OCI-LY1 (cell line): ENCODE data around the gene AP2M1.

ENCODE experiments used
- H2AFZ ChIP-seq: fragments of 200-600 bp; sonication (generic), shearing (Covaris generic); 2 replicates; pipeline ENCODE4 v1.6.0; 2014; ENCODE audit warnings: antibody characterized with exemption, mild to moderate bottlenecking, low read length
- H3F3A ChIP-seq: fragments of 200-600 bp; sonication (generic), shearing (Covaris generic); 2 replicates; pipeline ENCODE4 v1.6.0; 2014; ENCODE audit warnings: mild to moderate bottlenecking, antibody characterized with exemption, low read length, moderate library complexity; ENCODE audit not compliant: insufficient read depth
- H3K27ac ChIP-seq: fragments of 200-600 bp; sonication (generic); 2 replicates; pipeline ENCODE4 v1.5.1; 2014; ENCODE audit warnings: low read length, mixed run types, mild to moderate bottlenecking, low read depth; ENCODE audit not compliant: poor library complexity, severe bottlenecking
- H3K27me3 ChIP-seq: fragments of 200-600 bp; sonication (generic); 2 replicates; pipeline ENCODE4 v1.6.0; 2014; ENCODE audit warnings: antibody characterized with exemption, mild to moderate bottlenecking, low read length, moderate library complexity; ENCODE audit not compliant: insufficient read depth
- H3K36me3 ChIP-seq: fragments of 200-600 bp; sonication (generic); 2 replicates; pipeline ENCODE4 v1.6.1; 2014; ENCODE audit warnings: mild to moderate bottlenecking, antibody characterized with exemption, low read length, moderate library complexity, mixed read lengths; ENCODE audit not compliant: insufficient read depth
- H3K4me1 ChIP-seq: fragments of 200-600 bp; sonication (generic); 2 replicates; pipeline ENCODE4 v1.5.1; 2014; ENCODE audit warnings: mild to moderate bottlenecking, low read length, moderate library complexity; ENCODE audit not compliant: insufficient read depth, severe bottlenecking
- H3K4me2 ChIP-seq: fragments of 200-600 bp; sonication (generic), shearing (Covaris generic); 2 replicates; pipeline ENCODE4 v1.6.1; 2014; ENCODE audit warnings: low read length
- H3K4me3 ChIP-seq: fragments of 200-600 bp; sonication (generic); 2 replicates; pipeline ENCODE4 v1.5.1; 2014; ENCODE audit warnings: low read length, low read depth, mild to moderate bottlenecking, mixed read lengths; ENCODE audit not compliant: poor library complexity, severe bottlenecking
- H3K79me2 ChIP-seq: fragments of 200-600 bp; shearing (Covaris generic); 2 replicates; pipeline ENCODE4 v1.6.1; 2016; ENCODE audit warnings: mixed run types, low read length, mixed read lengths; ENCODE audit not compliant: insufficient read depth
- H3K9ac ChIP-seq: fragments of 200-600 bp; sonication (generic), shearing (Covaris generic); 2 replicates; pipeline ENCODE4 v1.6.1; 2014; ENCODE audit warnings: mild to moderate bottlenecking, low read length, mixed read lengths
- H3K9me2 ChIP-seq: fragments of 200-600 bp; sonication (generic), shearing (Covaris generic); 2 replicates; pipeline ENCODE4 v1.6.1; 2014; ENCODE audit warnings: low read depth, mild to moderate bottlenecking, low read length, mixed read lengths
- H3K9me3 ChIP-seq: fragments of 200-600 bp; shearing (Covaris generic); 2 replicates; pipeline ENCODE4 v1.6.1; 2014; ENCODE audit warnings: low read length, mixed read lengths
- H4K20me1 ChIP-seq: fragments of 200-600 bp; sonication (generic), shearing (Covaris generic); 2 replicates; pipeline ENCODE4 v1.6.0; 2016; ENCODE audit warnings: mild to moderate bottlenecking, low read length; ENCODE audit not compliant: insufficient read depth
- EZH2 ChIP-seq: fragments of 200-600 bp; sonication (generic), shearing (Covaris generic); IDR thresholded peaks from 2 replicates; pipeline ENCODE4 v1.8.0; 2017; ENCODE audit warnings: borderline replicate concordance, mixed run types, mild to moderate bottlenecking, antibody characterized with exemption, low read length, moderate library complexity, mixed read lengths
- TF ChIP-seq, protein P1 (sequence below): fragments of 200-600 bp; sonication (generic), shearing (Covaris generic); IDR thresholded peaks from 2 replicates; pipeline ENCODE4 v1.5.1; 2017; ENCODE audit warnings: mild to moderate bottlenecking, antibody characterized with exemption, low read length, moderate library complexity, mixed read lengths

Gene AP2M1

DNA sequence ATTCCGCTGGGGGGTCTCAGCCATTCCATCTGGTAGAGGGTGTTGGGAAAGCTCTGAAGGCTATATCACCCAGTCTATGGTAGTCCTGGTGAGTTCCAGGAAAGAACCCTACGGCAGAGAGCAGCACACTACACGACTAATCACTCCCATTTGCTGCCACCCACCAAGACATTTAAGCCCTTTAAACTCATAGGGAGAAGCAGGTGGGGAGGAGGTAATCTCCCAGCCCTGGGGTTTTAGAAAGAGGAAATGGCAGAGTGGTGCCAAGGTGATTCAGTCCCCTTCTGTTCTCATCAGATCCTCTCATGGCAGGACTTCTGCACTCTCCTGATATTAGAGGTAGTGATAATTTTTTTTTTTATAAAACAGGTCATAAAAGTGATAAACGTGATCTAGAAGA is 44.2 kb downstream of the AP2M1 start:
- Histone ChIP-seq H3K36me3 (no peaks in the 10 kb centered on the region), H3K27me3 (peaks cover 7% of the 10 kb centered on the region; the same call in 1 of the 2 replicates), H3K9me3 (no peaks in the 10 kb centered on the region), H3K4me2 (no peak overlapping the region), H4K20me1 (no peaks in the 10 kb centered on the region), H3K79me2 (no peaks in the 10 kb centered on the region), H3K27ac (no peak overlapping the region), H2AFZ (no peak overlapping the region), H3K9me2 (no peaks in the 10 kb centered on the region), H3F3A (no peaks in the 10 kb centered on the region), H3K9ac (no peak overlapping the region), H3K4me1 (no peaks in the 10 kb centered on the region), H3K4me3 (no peak overlapping the region)
- TF ChIP-seq, protein P1, sequence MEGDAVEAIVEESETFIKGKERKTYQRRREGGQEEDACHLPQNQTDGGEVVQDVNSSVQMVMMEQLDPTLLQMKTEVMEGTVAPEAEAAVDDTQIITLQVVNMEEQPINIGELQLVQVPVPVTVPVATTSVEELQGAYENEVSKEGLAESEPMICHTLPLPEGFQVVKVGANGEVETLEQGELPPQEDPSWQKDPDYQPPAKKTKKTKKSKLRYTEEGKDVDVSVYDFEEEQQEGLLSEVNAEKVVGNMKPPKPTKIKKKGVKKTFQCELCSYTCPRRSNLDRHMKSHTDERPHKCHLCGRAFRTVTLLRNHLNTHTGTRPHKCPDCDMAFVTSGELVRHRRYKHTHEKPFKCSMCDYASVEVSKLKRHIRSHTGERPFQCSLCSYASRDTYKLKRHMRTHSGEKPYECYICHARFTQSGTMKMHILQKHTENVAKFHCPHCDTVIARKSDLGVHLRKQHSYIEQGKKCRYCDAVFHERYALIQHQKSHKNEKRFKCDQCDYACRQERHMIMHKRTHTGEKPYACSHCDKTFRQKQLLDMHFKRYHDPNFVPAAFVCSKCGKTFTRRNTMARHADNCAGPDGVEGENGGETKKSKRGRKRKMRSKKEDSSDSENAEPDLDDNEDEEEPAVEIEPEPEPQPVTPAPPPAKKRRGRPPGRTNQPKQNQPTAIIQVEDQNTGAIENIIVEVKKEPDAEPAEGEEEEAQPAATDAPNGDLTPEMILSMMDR: no peak
- no peak for TF ChIP-seq EZH2

DNA sequence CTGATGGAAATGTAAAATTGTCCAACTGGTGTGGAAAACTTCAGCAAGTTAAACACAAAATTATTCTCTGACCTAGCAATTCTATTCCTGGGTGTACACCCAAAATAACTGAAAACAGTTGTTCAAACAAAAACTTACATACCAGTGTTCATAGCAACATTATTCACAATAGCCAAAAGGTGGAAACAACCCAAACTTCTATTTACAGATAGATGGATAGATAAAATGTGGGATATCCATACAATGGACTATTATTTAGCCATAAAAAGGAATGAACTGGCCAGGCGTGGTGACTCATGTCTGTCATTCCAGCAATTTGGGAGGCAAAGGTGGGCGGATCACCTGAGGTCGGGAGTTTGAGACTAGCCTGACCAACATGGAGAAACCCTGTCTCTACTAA is 47.9 kb downstream of the AP2M1 start:
- Histone ChIP-seq H3K27ac (no peak overlapping the region), H3K4me2 (no peak overlapping the region), H3K4me3 (no peak overlapping the region), H3K4me1 (no peaks in the 10 kb centered on the region), H3K36me3 (no peaks in the 10 kb centered on the region), H3F3A (no peaks in the 10 kb centered on the region), H4K20me1 (no peaks in the 10 kb centered on the region), H2AFZ (no peak overlapping the region), H3K9me3 (no peaks in the 10 kb centered on the region), H3K9me2 (no peaks in the 10 kb centered on the region), H3K9ac (no peak overlapping the region), H3K79me2 (no peaks in the 10 kb centered on the region), H3K27me3 (peaks cover 5% of the 10 kb centered on the region; the same call in 1 of the 2 replicates)
- TF ChIP-seq EZH2: no peak
- TF ChIP-seq, protein P1: no peak

DNA sequence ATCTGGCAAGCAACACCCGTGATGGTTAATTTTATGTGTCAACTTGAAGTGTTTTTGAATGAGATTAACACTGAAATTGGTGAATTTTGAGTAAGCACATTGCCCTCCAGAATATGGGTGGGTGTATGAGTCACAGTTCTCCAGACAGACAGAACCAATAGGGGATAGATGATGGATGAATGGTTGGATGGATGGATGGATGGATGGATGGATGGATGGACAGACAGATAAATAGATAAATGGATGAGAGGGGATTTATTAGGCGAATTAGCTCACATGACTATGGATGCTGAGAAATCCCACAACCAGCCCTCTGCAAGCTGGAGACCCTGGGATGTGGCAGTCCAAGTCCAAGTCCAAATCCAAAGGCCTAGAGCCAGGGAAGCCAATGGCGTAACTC is 49.3 kb downstream of the AP2M1 start:
- peaks cover 3% of the 10 kb centered on the region for H3K4me1 ChIP-seq
- no peak overlapping the region for H3K4me3 ChIP-seq
- H3K36me3 ChIP-seq: no peaks in the 10 kb centered on the region
- TF ChIP-seq, protein P1: no peak
- TF ChIP-seq EZH2: no peak
- H3K79me2 ChIP-seq: no peaks in the 10 kb centered on the region
- peaks cover 10% of the 10 kb centered on the region; the same call in 1 of the 2 replicates for H3K27me3 ChIP-seq
- no peak overlapping the region for H3K4me2 ChIP-seq
- H3F3A ChIP-seq: no peaks in the 10 kb centered on the region
- no peaks in the 10 kb centered on the region for H4K20me1 ChIP-seq
- H3K9ac ChIP-seq: no peak overlapping the region
- H3K9me2 ChIP-seq: no peaks in the 10 kb centered on the region
- no peaks in the 10 kb centered on the region for H3K9me3 ChIP-seq
- H3K27ac ChIP-seq: no peak overlapping the region
- H2AFZ ChIP-seq: no peak overlapping the region
